HL-60 (cell line): Measurements from ENCODE around the gene DYRK1A.
"Not testable (repeated sequence)": the region's sequence is repeated elsewhere in the genome, so short reads cannot be mapped to it uniquely, and the experiment has no call there.

Source experiments
- DNase-seq, 2 experiments: peaks; one replicate each; pipeline ENCODE4 v3.0.0-alpha.2; 2010 to 2020; ENCODE audit warnings: low read depth in 1 of 2, low spot score in 1 of 2
- H3K27ac ChIP-seq: fragments of 250-450 bp; sonication (Bioruptor Pico); replicated peaks from 2 replicates; pipeline ENCODE4 v1.5.1; 2020; ENCODE audit warnings: mild to moderate bottlenecking, moderate library complexity
- H3K27me3 ChIP-seq: fragments of 250-450 bp; sonication (Bioruptor Pico); 2 replicates; pipeline ENCODE4 v1.5.1; 2021; ENCODE audit warnings: mild to moderate bottlenecking, moderate library complexity; ENCODE audit not compliant: insufficient read depth, poor library complexity, severe bottlenecking
- H3K4me3 ChIP-seq: replicated peaks from 2 replicates; pipeline ENCODE4 v1.5.1; 2011; ENCODE audit warnings: mild to moderate bottlenecking, control low read depth, low read length; ENCODE audit not compliant: insufficient read depth
- CTCF ChIP-seq: IDR thresholded peaks from one replicate; pipeline ENCODE4 v1.5.1; 2011; ENCODE audit warnings: low read length, control low read depth, inconsistent platforms; ENCODE audit not compliant: insufficient read depth
- GABPA ChIP-seq: IDR thresholded peaks from 2 replicates; pipeline ENCODE4 v1.6.1; 2012; ENCODE audit warnings: low read depth
- POLR2AphosphoS5 ChIP-seq: IDR thresholded peaks from 2 replicates; pipeline ENCODE4 v1.6.1; 2012; ENCODE audit warnings: low read depth
- SPI1 ChIP-seq: IDR thresholded peaks from 2 replicates; pipeline ENCODE4 v1.6.1; 2012; ENCODE audit warnings: low read depth, mild to moderate bottlenecking, borderline replicate concordance
- TF ChIP-seq, protein P1 (sequence below): IDR thresholded peaks from 2 replicates; pipeline ENCODE4 v1.6.1; 2012; ENCODE audit warnings: low read depth; ENCODE audit not compliant: insufficient replicate concordance

Gene DYRK1A

DNA sequence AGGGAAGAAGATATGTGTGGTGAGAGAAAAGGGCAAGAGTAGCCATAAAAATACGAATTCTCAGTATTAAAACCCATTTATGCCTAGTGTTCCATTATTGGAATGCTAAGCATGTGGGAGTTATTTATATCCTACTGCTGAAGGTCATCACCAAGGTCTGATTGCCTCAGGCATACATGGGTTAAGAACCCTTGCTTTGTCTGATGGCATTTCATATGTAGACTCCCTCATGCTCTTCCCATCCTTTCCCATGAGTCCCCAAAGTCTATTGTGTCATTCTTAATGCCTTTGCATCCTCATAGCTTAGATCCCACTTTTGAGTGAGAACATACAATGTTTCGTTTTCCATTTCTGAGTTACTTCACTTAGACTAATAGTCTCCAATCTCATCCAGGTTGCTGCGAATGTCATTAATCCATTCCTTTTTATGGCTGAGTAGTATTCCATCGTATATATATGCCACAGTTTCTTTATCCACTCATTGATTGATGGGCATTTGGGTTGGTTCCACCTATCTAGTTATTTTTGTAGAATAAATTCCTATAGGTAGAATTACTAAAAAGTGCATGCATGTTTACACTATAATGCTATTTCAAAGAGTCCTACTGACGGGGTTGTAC lies 172.5 kb downstream of the DYRK1A start:
- no peak overlapping the region for H3K27ac ChIP-seq
- H3K4me3 ChIP-seq = no peak overlapping the region
- no peaks in the 10 kb centered on the region for H3K27me3 ChIP-seq
- no peak for DNase-seq
- TF ChIP-seq SPI1 = no peak
- TF ChIP-seq POLR2AphosphoS5 = no peak
- TF ChIP-seq, protein P1, sequence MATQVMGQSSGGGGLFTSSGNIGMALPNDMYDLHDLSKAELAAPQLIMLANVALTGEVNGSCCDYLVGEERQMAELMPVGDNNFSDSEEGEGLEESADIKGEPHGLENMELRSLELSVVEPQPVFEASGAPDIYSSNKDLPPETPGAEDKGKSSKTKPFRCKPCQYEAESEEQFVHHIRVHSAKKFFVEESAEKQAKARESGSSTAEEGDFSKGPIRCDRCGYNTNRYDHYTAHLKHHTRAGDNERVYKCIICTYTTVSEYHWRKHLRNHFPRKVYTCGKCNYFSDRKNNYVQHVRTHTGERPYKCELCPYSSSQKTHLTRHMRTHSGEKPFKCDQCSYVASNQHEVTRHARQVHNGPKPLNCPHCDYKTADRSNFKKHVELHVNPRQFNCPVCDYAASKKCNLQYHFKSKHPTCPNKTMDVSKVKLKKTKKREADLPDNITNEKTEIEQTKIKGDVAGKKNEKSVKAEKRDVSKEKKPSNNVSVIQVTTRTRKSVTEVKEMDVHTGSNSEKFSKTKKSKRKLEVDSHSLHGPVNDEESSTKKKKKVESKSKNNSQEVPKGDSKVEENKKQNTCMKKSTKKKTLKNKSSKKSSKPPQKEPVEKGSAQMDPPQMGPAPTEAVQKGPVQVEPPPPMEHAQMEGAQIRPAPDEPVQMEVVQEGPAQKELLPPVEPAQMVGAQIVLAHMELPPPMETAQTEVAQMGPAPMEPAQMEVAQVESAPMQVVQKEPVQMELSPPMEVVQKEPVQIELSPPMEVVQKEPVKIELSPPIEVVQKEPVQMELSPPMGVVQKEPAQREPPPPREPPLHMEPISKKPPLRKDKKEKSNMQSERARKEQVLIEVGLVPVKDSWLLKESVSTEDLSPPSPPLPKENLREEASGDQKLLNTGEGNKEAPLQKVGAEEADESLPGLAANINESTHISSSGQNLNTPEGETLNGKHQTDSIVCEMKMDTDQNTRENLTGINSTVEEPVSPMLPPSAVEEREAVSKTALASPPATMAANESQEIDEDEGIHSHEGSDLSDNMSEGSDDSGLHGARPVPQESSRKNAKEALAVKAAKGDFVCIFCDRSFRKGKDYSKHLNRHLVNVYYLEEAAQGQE = no peak
- no peak for TF ChIP-seq GABPA
- TF ChIP-seq CTCF = no peak

DNA sequence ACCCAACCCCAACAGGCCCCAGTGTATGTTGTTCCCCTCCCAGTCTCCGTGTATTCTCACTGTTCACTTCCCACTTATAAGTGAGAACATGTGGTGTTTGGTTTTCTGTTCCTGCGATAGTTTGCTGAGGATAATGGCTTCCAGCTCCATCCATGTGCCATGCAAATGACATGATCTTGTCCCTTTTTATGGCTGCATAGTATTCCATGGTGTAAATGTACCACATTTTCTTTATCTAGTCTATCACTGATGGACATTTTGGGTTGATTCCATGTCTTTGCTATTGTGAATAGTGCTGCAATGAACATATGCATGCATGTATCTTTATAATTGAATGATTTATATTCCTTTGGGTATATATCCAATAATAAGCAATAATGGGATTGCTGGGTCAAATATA lies 174.6 kb downstream of the DYRK1A start:
- not testable (repeated sequence) for H3K4me3 ChIP-seq, H3K27ac ChIP-seq, DNase-seq, H3K27me3 ChIP-seq

DNA sequence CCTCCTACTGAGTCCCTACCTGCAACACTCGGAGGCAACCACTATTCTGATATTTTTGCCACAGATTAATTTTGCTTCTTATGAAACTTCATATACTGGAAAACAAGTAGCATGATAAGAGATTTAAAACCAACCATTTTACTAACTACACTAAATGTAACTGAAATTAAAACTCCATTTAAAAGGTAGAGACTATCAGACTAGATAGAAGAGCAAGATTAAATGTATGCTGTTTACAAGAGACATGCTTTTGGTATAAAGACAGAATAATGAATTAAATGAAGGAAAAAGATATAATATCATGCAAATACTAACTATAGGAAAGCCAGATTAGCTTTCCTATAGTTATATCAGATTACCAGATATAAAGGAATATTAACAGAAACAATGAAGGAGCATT lies 175.9 kb downstream of the DYRK1A start:
- H3K27ac ChIP-seq = no peak overlapping the region
- DNase-seq = no peak
- peaks cover 2% of the 10 kb centered on the region for H3K27me3 ChIP-seq
- TF ChIP-seq CTCF = no peak
- TF ChIP-seq POLR2AphosphoS5 = no peak
- TF ChIP-seq SPI1 = no peak
- TF ChIP-seq, protein P1 = no peak
- TF ChIP-seq GABPA = no peak
- no peak overlapping the region for H3K4me3 ChIP-seq

DNA sequence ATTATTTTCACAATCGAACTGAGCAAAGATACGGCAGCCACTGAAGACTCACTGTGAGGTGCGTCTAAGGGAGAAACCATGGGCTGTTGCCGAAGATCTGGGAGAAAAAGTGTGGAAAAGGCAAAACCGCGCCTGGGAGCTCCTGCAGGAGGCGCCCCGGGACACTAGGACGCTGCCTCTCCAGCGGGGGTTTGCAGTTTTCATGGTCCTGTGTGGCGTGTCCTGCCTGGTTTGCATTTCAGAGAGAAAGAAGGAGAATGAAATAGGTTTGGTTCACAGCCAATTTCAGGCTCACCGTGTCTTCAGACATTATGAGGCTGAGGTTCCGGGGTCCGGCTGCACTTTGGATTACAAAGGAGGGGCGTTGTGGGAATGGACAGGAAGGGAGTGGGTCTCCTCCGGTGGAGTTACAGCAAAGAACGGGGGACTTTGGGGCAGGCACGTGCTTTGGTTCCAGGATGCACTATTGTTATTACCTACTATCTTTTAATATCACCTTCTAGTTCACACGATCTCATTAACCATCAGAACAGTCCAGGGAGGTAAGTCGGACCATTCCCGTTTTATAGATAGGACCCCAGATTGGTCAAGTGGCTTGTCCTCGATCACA lies 179.8 kb downstream of the DYRK1A start:
- H3K4me3 ChIP-seq = no peak overlapping the region
- H3K27ac ChIP-seq = no peak overlapping the region
- TF ChIP-seq SPI1 (no peak), CTCF (no peak), POLR2AphosphoS5 (no peak), GABPA (no peak)
- TF ChIP-seq, protein P1 = no peak

More for the DNA sequence above, 179.8 kb downstream of the DYRK1A start:
- DNase-seq = no peak
- peaks cover 2% of the 10 kb centered on the region for H3K27me3 ChIP-seq
